T1000 (cell line): ENCODE data around the gene ADK.

ENCODE experiments used
- DNase-seq: peaks from one replicate; lab custom pipeline; 2025; ENCODE audit warnings: mixed read lengths; lab: John Stamatoyannopoulos, UW

Gene ADK

GRCh38 chr10:74743401-74743800, 592.4 kb downstream of the ADK start:
- DNase-seq = no peak

DNA sequence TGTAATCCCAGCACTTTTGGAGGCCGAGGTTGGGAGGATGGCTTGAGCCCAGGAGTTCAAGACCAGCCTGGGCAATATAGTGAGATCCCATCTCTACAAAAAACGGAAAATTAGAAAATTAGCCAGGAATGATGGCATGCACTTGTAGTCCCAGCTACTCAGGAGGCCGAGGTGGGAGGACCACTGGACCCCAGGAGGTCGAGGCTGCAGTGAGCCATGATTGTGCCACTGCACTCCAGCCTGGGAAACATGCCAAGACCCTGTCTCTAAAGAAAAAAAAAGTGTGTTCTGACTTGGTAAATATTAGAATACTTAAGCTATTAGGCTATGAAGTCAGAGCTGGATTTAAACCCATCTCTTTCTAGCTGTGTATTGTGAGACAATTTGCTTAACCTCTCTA, 594.4 kb downstream of the ADK start:
- no peak for DNase-seq

GRCh38 chr10:74746813-74747212, 595.8 kb downstream of the ADK start:
- no peak for DNase-seq

DNA sequence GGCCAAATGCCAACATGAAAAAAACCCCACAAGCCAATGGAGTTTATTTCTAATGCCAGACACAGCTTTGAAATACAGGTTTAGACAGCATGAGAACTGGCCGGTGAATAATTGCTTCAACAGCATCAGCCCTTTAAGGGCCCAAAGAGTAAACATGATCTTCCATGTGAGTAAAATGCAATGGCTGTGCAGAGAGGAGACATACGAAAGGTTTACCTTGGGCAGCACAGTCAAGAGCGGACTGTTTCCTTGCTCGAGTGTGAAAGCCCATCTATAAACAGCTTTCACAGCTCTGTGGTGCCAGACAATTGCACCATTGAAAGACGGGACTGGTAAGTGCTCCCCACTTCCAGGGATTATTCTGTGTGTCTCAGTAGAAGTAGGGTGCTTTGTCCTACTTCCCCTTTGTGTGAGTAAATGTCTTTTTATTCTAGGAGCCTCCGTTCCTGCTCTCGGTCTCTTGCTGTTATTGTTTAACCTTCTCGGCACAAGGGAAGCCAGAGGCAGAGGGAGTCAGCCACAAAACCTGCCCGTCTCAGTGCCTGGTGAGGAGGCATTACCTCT, 597.5 kb downstream of the ADK start:
- no peak for DNase-seq

GRCh38 chr10:74750848-74751274, 599.8 kb downstream of the ADK start:
- DNase-seq = no peak

DNA sequence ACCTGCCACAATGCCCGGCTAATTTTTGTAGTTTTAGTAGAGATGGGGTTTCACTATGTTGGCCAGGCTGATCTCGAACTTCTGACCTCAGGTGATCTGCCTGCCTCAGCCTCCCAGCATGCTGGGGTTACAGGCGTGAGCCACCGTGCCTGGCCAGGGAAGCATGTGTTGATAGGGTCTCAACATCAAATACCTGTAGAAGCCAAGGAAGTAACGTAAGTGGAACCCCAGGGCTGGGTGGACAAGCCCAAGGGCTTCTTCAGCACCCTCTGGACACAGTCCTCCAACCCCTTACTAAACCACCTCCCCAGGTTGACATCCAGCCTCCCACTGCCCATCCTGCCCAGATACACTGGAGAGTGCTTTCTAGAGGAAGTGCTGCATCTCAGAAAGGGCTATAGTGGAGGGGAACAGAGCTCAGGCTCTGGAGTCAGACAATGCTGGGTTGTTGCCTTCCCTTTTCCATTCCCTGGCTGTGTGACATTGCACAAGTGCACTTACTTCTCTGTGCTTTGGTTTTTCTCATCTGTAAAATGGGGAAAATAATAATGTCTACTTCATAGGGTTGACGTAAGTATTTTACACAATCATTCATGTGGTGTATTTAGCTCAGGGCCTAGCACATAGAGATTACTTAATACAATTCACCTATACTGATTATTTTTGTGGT, 601.5 kb downstream of the ADK start:
- DNase-seq = no peak

- no peak for DNase-seq
Observed at GRCh38 chr10:74753442-74754211, 602.6 kb downstream of the ADK start.

DNA sequence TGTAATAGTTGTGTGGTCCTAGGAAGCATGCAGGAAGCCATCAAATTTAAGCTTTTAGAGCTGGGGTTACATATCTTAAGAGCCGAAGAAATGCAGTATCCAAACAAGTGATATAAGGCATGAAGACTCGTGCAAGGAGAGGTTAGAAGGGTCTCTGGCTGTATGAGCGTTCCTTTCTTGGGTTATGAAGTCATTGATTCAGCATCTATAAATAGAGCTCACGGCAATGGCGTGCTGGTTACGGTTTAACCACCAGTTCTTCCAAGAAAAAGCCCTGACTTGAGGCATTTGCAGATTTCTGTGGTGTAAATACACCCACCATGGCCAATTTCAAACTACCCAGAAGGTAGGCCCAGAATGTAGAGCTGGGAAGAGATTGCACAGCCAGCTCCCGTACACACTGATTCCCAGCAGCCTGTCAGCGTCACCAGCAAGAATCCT, 603.4 kb downstream of the ADK start:
- DNase-seq = no peak

DNA sequence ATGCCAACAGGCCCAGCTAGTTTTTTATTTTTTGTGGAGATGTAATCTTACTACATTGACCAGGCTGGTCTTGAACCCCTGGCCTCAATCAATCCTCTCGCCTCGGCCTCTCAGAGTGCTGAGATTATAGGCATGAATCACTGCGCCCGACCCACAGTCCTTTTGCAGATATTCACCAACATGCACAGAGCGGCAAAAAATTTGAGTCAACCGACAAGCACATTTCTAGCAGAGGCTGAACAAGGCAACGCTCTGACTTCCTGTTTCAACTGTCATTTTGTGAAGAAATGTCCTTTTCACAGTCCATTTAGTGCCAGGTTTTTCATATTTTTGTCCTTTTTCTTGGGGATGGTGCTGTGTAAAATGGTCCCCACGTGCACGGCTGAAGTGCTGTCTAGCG, 604.3 kb downstream of the ADK start:
- DNase-seq = no peak
